H9 (cell line): ENCODE results near the gene TFEB. TPM values are rescaled to one million over a fixed set of nuclear protein-coding genes. Genes with fewer than 3 reads are reported as not detected.
A peak's percentile ranks its signal among the peaks of the same experiment; 100 is the strongest.

Experiments used
- DNase-seq: peaks from one replicate; pipeline ENCODE4 v3.0.0-alpha.2; 2017
- H2AFZ ChIP-seq: one replicate; pipeline ENCODE4 v1.6.1; 2013; ENCODE audit warnings: mild to moderate bottlenecking, low read length, control low read depth, moderate library complexity
- H2AK5ac ChIP-seq: 2 replicates; pipeline ENCODE4 v1.6.1; 2013; ENCODE audit warnings: low read length, control low read depth, mixed read lengths; ENCODE audit not compliant: insufficient read length
- H2BK120ac ChIP-seq: one replicate; pipeline ENCODE4 v1.6.1; 2013; ENCODE audit warnings: low read depth, mild to moderate bottlenecking, low read length, control low read depth, inconsistent platforms; ENCODE audit not compliant: poor library complexity, severe bottlenecking
- H2BK12ac ChIP-seq: 2 replicates; pipeline ENCODE4 v1.6.1; 2013; ENCODE audit warnings: low read length, control low read depth, mixed read lengths, low read depth; ENCODE audit not compliant: insufficient read length
- H2BK15ac ChIP-seq: 2 replicates; pipeline ENCODE4 v1.6.1; 2013; ENCODE audit warnings: low read depth, low read length, control low read depth
- H2BK20ac ChIP-seq: one replicate; pipeline ENCODE4 v1.6.1; 2013; ENCODE audit warnings: low read depth, mild to moderate bottlenecking, low read length, control low read depth, inconsistent platforms; ENCODE audit not compliant: poor library complexity, severe bottlenecking
- H2BK5ac ChIP-seq: 2 replicates; pipeline ENCODE4 v1.6.1; 2013; ENCODE audit warnings: low read length, control low read depth, mixed read lengths; ENCODE audit not compliant: insufficient read length
- H3K14ac ChIP-seq: 2 replicates; pipeline ENCODE4 v1.6.1; 2013; ENCODE audit warnings: low read length, control low read depth; ENCODE audit not compliant: insufficient read depth
- H3K18ac ChIP-seq: 2 replicates; pipeline ENCODE4 v1.6.1; 2013; ENCODE audit warnings: low read depth, mild to moderate bottlenecking, mixed read lengths, low read length, control low read depth; ENCODE audit not compliant: insufficient read length
- H3K23ac ChIP-seq: 2 replicates; pipeline ENCODE4 v1.6.1; 2013; ENCODE audit warnings: low read length, control low read depth, mixed read lengths, low read depth; ENCODE audit not compliant: insufficient read length
- H3K23me2 ChIP-seq: 2 replicates; pipeline ENCODE4 v1.6.1; 2013; ENCODE audit warnings: low read depth, mild to moderate bottlenecking, mixed read lengths, low read length, control low read depth; ENCODE audit not compliant: insufficient read length, poor library complexity, severe bottlenecking
- H3K27ac ChIP-seq: 2 replicates; pipeline ENCODE4 v1.5.1; 2013; ENCODE audit warnings: low read length, control low read depth, mixed read lengths, low read depth; ENCODE audit not compliant: insufficient read length
- H3K27me3 ChIP-seq: 2 replicates; pipeline ENCODE4 v1.6.1; 2013; ENCODE audit warnings: low read length, control low read depth, inconsistent platforms; ENCODE audit not compliant: insufficient read depth
- H3K4ac ChIP-seq: 2 replicates; pipeline ENCODE4 v1.6.1; 2013; ENCODE audit warnings: low read depth, mild to moderate bottlenecking, control low read depth, inconsistent platforms, low read length, moderate library complexity
- H3K4me1 ChIP-seq: 2 replicates; pipeline ENCODE4 v1.6.1; 2013; ENCODE audit warnings: low read length, control low read depth, inconsistent platforms; ENCODE audit not compliant: insufficient read depth
- H3K4me2 ChIP-seq: 2 replicates; pipeline ENCODE4 v1.6.1; 2013; ENCODE audit warnings: low read length, control low read depth, mixed read lengths; ENCODE audit not compliant: insufficient read length, insufficient read depth
- H3K56ac ChIP-seq: 2 replicates; pipeline ENCODE4 v1.6.1; 2013; ENCODE audit warnings: low read depth, mild to moderate bottlenecking, mixed read lengths, low read length, control low read depth; ENCODE audit not compliant: insufficient read length
- H3K79me1 ChIP-seq: 2 replicates; pipeline ENCODE4 v1.6.1; 2013; ENCODE audit warnings: low read depth, mild to moderate bottlenecking, moderate library complexity, low read length, control low read depth, inconsistent platforms; ENCODE audit not compliant: insufficient read depth, poor library complexity, severe bottlenecking
- H3K79me2 ChIP-seq: 2 replicates; pipeline ENCODE4 v1.6.1; 2013; ENCODE audit warnings: low read length, control low read depth, inconsistent platforms; ENCODE audit not compliant: insufficient read depth
- H3K9ac ChIP-seq: 2 replicates; pipeline ENCODE4 v1.6.1; 2013; ENCODE audit warnings: low read length, control low read depth, mixed read lengths; ENCODE audit not compliant: insufficient read length; ENCODE audit errors: extremely low read depth
- H3K9me3 ChIP-seq: one replicate; pipeline ENCODE4 v1.6.1; 2013; ENCODE audit warnings: low read depth, low read length, inconsistent platforms; ENCODE audit not compliant: control insufficient read depth
- H3T11ph ChIP-seq: one replicate; pipeline ENCODE4 v1.6.1; 2013; ENCODE audit warnings: mild to moderate bottlenecking, low read length, control low read depth, inconsistent platforms
- H4K20me1 ChIP-seq: one replicate; pipeline ENCODE4 v1.6.1; 2013; ENCODE audit not compliant: control insufficient read depth, insufficient read length, insufficient read depth
- H4K5ac ChIP-seq: 2 replicates; pipeline ENCODE4 v1.6.1; 2013; ENCODE audit warnings: low read depth, mild to moderate bottlenecking, mixed read lengths, low read length, control low read depth; ENCODE audit not compliant: insufficient read length
- H4K8ac ChIP-seq: replicated peaks from 2 replicates; pipeline ENCODE4 v1.6.1; 2013; ENCODE audit warnings: low read length, control low read depth, mixed read lengths, low read depth; ENCODE audit not compliant: insufficient read length
- H4K91ac ChIP-seq: 2 replicates; pipeline ENCODE4 v1.6.1; 2013; ENCODE audit warnings: low read depth, mild to moderate bottlenecking, moderate library complexity, mixed read lengths, low read length, control low read depth; ENCODE audit not compliant: insufficient read length
- H3K27ac Mint-ChIP-seq, 3 experiments: 2 replicates in 2 of 3; 3 replicates in 1 of 3; pipeline ENCODE4 v1.8.0; 2020 to 2021; ENCODE audit warnings: mixed read lengths in 3 of 3, mild to moderate bottlenecking in 1 of 3, moderate library complexity in 1 of 3
- H3K27me3 Mint-ChIP-seq: 2 replicates; pipeline ENCODE4 v1.8.0; 2021; ENCODE audit warnings: low read depth, mild to moderate bottlenecking, moderate library complexity, mixed read lengths
- H3K36me3 Mint-ChIP-seq, 3 experiments: 2 replicates in 2 of 3; 3 replicates in 1 of 3; pipeline ENCODE4 v1.8.0; 2020 to 2021; ENCODE audit warnings: low read depth in 3 of 3, mixed read lengths in 3 of 3; ENCODE audit not compliant: insufficient read depth in 1 of 3
- H3K4me1 Mint-ChIP-seq, 2 experiments: 2 replicates each; pipeline ENCODE4 v1.8.0; 2020; ENCODE audit warnings: mixed read lengths in 2 of 2
- H3K4me3 Mint-ChIP-seq, 2 experiments: 2 replicates in 1 of 2; 3 replicates in 1 of 2; pipeline ENCODE4 v1.8.0; 2020 to 2021; ENCODE audit warnings: mild to moderate bottlenecking in 2 of 2, mixed read lengths in 2 of 2, moderate library complexity in 1 of 2
- H3K9me3 Mint-ChIP-seq, 2 experiments: 2 replicates in 1 of 2; 3 replicates in 1 of 2; pipeline ENCODE4 v1.8.0; 2020; ENCODE audit warnings: mild to moderate bottlenecking in 2 of 2, mixed read lengths in 2 of 2, moderate library complexity in 1 of 2
- WGBS: extraction: QIAGEN DNeasy Blood & Tissue Kit; methylation state at CpG from one replicate; pipeline ENCODE4 v1.1.7; 2013; ENCODE audit warnings: missing lambda C conversion rate, low lambda C conversion rate, mixed read lengths; ENCODE audit not compliant: insufficient read length; ENCODE audit errors: extremely low coverage; 5-methylcytosine and 5-hydroxymethylcytosine counted together
- total RNA-seq: library from RNA; stranded (reverse); gene quantifications from 2 replicates; pipeline ENCODE4 v1.2.1, GENCODE V29; 2021
- TF ChIP-seq, protein P1 (sequence below): fragments of 200-600 bp; sonication (generic); conservative IDR thresholded peaks from 3 replicates; pipeline ENCODE4 v1.8.0; 2021; ENCODE audit warnings: antibody characterized with exemption, mild to moderate bottlenecking

Gene TFEB
- total RNA-seq, 1 experiment from 2014 or later, result 1.2 TPM

- H3K27ac ChIP-seq, result no peak overlapping the region
- H3K14ac ChIP-seq, result no peak overlapping the region; the same call in 1 of the 2 replicates
- H3T11ph ChIP-seq, result no peak overlapping the region
- no peaks in the 10 kb centered on the region; the same call in 1 of the 2 replicates for H3K79me2 ChIP-seq
- DNase-seq, result no peak
- H3K79me1 ChIP-seq, result no peaks in the 10 kb centered on the region
- no peak overlapping the region for H2BK15ac ChIP-seq
- H4K5ac ChIP-seq, result no peak overlapping the region
- no peak overlapping the region for H2BK12ac ChIP-seq
- no peak overlapping the region for H3K4ac ChIP-seq
- no peaks in the 10 kb centered on the region for H3K9me3 ChIP-seq
- H2BK20ac ChIP-seq, result no peak overlapping the region
- no peak overlapping the region for H2AK5ac ChIP-seq
- WGBS, result no CpG with 5 or more reads among the region's 3 CpGs
- no peaks in the 10 kb centered on the region for H3K4me1 ChIP-seq
- Mint-ChIP-seq H3K4me3 (no peak overlapping the region), H3K27me3 (peaks cover 4% of the 10 kb centered on the region; the same call in 1 of the 2 replicates), H3K4me1 (peaks cover 9 to 20% of the 10 kb centered on the region in 2 experiments), H3K9me3 (no peaks in the 10 kb centered on the region), H3K36me3 (no peaks in the 10 kb centered on the region), H3K27ac (peak overlapping the region in 1 of 3 experiments; percentile 36; a peak in 1 of 7 replicates)
- no peak overlapping the region for H4K91ac ChIP-seq
- no peaks in the 10 kb centered on the region for H3K23me2 ChIP-seq
- no peak overlapping the region for H3K56ac ChIP-seq
- no peak overlapping the region for H3K4me2 ChIP-seq
- no peak overlapping the region for H3K23ac ChIP-seq
- no peaks in the 10 kb centered on the region for H3K27me3 ChIP-seq
- TF ChIP-seq, protein P1, sequence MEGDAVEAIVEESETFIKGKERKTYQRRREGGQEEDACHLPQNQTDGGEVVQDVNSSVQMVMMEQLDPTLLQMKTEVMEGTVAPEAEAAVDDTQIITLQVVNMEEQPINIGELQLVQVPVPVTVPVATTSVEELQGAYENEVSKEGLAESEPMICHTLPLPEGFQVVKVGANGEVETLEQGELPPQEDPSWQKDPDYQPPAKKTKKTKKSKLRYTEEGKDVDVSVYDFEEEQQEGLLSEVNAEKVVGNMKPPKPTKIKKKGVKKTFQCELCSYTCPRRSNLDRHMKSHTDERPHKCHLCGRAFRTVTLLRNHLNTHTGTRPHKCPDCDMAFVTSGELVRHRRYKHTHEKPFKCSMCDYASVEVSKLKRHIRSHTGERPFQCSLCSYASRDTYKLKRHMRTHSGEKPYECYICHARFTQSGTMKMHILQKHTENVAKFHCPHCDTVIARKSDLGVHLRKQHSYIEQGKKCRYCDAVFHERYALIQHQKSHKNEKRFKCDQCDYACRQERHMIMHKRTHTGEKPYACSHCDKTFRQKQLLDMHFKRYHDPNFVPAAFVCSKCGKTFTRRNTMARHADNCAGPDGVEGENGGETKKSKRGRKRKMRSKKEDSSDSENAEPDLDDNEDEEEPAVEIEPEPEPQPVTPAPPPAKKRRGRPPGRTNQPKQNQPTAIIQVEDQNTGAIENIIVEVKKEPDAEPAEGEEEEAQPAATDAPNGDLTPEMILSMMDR, result no peak
- H3K9ac ChIP-seq, result no peak overlapping the region
- no peak overlapping the region for H2AFZ ChIP-seq
- H4K20me1 ChIP-seq, result no peaks in the 10 kb centered on the region
- H4K8ac ChIP-seq, result no peak overlapping the region
- H2BK120ac ChIP-seq, result no peak overlapping the region
- no peak overlapping the region for H3K18ac ChIP-seq
- H2BK5ac ChIP-seq, result no peak overlapping the region
Observed at GRCh38 chr6:41720262-41720620, 15.2 kb downstream of the TFEB start.
